ENCODE data around the gene GALNT11. TPM values are rescaled to one million over a fixed set of nuclear protein-coding genes. Genes with fewer than 3 reads are reported as not detected.

GALNT11 gene
- polyA plus RNA-seq, 3 donors: 17.7 to 25.9 (median 20.6) TPM

DNA sequence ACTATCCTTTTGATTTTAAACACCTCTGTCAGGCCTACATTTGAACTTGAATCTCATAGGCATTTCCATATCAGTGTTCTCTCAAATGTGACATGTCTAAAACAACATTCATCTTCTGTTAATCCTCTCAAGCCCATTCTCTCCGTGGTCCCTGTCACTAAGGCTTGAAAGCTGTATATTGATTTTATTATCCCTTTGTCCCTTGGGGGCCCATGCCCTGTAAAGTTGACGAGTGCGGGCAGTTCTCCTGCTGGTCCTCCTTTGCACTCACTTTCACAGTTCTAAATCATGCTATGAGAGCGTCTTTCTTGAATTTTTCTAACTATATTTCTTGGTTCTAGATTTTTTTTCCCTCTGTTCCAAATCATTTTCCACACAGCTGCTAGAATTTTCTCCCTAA, 27.3 kb downstream of the GALNT11 start:
- H3K4me2 ChIP-seq (replicated peaks; ENCODE audit: extremely low read depth, low read length, poor library complexity, severe bottlenecking): no peak overlapping the region
- WGBS (ENCODE audit: insufficient coverage): no CpG with 5 or more reads among the region's 4 CpGs
- H3K27me3 Mint-ChIP-seq (ENCODE audit: low read depth in 3 of 3): peaks cover 0 to 4% (median 0%) of the 10 kb centered on the region in 3 donors
- DNase-seq: no peak
- peaks cover 1 to 7% of the 10 kb centered on the region in 2 donors for H3K36me3 Mint-ChIP-seq
- no peak overlapping the region for H2AFZ ChIP-seq (ENCODE audit: insufficient read depth, low read depth, low read length, poor library complexity, severe bottlenecking)
- no peaks in the 10 kb centered on the region for H3K9me3 ChIP-seq (replicated peaks in 1 of 2; ENCODE audit: control insufficient read depth in 1 of 2, insufficient read depth in 1 of 2, low read length in 2 of 2)
- no peaks in the 10 kb centered on the region for H3K27me3 ChIP-seq (ENCODE audit: control insufficient read depth in 2 of 2, insufficient read depth in 2 of 2, low read length in 2 of 2)
- no peak overlapping the region for H3K27ac Mint-ChIP-seq
- H4K20me1 ChIP-seq (ENCODE audit: insufficient read depth, low read length): peaks cover 32% of the 10 kb centered on the region
- peaks cover 7% of the 10 kb centered on the region for H3K79me2 ChIP-seq (ENCODE audit: insufficient read depth, low read length)
- TF ChIP-seq, protein P1, sequence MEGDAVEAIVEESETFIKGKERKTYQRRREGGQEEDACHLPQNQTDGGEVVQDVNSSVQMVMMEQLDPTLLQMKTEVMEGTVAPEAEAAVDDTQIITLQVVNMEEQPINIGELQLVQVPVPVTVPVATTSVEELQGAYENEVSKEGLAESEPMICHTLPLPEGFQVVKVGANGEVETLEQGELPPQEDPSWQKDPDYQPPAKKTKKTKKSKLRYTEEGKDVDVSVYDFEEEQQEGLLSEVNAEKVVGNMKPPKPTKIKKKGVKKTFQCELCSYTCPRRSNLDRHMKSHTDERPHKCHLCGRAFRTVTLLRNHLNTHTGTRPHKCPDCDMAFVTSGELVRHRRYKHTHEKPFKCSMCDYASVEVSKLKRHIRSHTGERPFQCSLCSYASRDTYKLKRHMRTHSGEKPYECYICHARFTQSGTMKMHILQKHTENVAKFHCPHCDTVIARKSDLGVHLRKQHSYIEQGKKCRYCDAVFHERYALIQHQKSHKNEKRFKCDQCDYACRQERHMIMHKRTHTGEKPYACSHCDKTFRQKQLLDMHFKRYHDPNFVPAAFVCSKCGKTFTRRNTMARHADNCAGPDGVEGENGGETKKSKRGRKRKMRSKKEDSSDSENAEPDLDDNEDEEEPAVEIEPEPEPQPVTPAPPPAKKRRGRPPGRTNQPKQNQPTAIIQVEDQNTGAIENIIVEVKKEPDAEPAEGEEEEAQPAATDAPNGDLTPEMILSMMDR (IDR thresholded peaks at IDR 0.05): no peak
- H3K27ac ChIP-seq (ENCODE audit: low read depth in 1 of 2, low read length in 2 of 2): no peak overlapping the region
- no peaks in the 10 kb centered on the region for H3K4me1 ChIP-seq (ENCODE audit: control insufficient read depth in 1 of 2, insufficient read depth in 2 of 2, low read length in 2 of 2)
- peaks cover 0 to 5% (median 4%) of the 10 kb centered on the region in 7 donors for H3K9me3 Mint-ChIP-seq
- H3K4me1 Mint-ChIP-seq: no peaks in the 10 kb centered on the region
- intact Hi-C loops (cut with micrococcal nuclease): no loop called here
- no peak overlapping the region for H3K4me3 ChIP-seq (replicated peaks in 1 of 3; ENCODE audit: low read depth in 2 of 3, low read length in 3 of 3)
- no peak overlapping the region for H3K9ac ChIP-seq (ENCODE audit: insufficient read depth, low read length, poor library complexity, severe bottlenecking)
- H3K36me3 ChIP-seq (replicated peaks in 1 of 2; ENCODE audit: control insufficient read depth in 1 of 2, insufficient read depth in 2 of 2, low read length in 2 of 2): peaks cover 0 to 4% of the 10 kb centered on the region in 2 donors
- no peak overlapping the region for H3K4me3 Mint-ChIP-seq

- Histone ChIP-seq H3K4me2 (replicated peaks; ENCODE audit: extremely low read depth, low read length, poor library complexity, severe bottlenecking) (no peak overlapping the region), H3K9me3 (replicated peaks in 1 of 2; ENCODE audit: control insufficient read depth in 1 of 2, insufficient read depth in 1 of 2, low read length in 2 of 2) (no peaks in the 10 kb centered on the region), H3K27ac (ENCODE audit: low read depth in 1 of 2, low read length in 2 of 2) (no peak overlapping the region), H4K20me1 (ENCODE audit: insufficient read depth, low read length) (peaks cover 28% of the 10 kb centered on the region), H3K4me1 (ENCODE audit: control insufficient read depth in 1 of 2, insufficient read depth in 2 of 2, low read length in 2 of 2) (no peaks in the 10 kb centered on the region), H3K9ac (ENCODE audit: insufficient read depth, low read length, poor library complexity, severe bottlenecking) (no peak overlapping the region), H3K79me2 (ENCODE audit: insufficient read depth, low read length) (peaks cover 7% of the 10 kb centered on the region), H3K4me3 (replicated peaks in 1 of 3; ENCODE audit: low read depth in 2 of 3, low read length in 3 of 3) (no peak overlapping the region), H3K36me3 (replicated peaks in 1 of 2; ENCODE audit: control insufficient read depth in 1 of 2, insufficient read depth in 2 of 2, low read length in 2 of 2) (peaks cover 0 to 4% of the 10 kb centered on the region in 2 donors), H3K27me3 (ENCODE audit: control insufficient read depth in 2 of 2, insufficient read depth in 2 of 2, low read length in 2 of 2) (no peaks in the 10 kb centered on the region), H2AFZ (ENCODE audit: insufficient read depth, low read depth, low read length, poor library complexity, severe bottlenecking) (no peak overlapping the region)
- no peak overlapping the region for H3K27ac Mint-ChIP-seq
- TF ChIP-seq, protein P1 (IDR thresholded peaks at IDR 0.05): no peak
- WGBS (ENCODE audit: insufficient coverage): 87% methylated on average over 4 of the region's 8 CpGs
- H3K36me3 Mint-ChIP-seq: peaks cover 3 to 5% of the 10 kb centered on the region in 2 donors
- peaks cover 0 to 4% (median 0%) of the 10 kb centered on the region in 3 donors for H3K27me3 Mint-ChIP-seq (ENCODE audit: low read depth in 3 of 3)
- intact Hi-C loops (cut with micrococcal nuclease): no loop called here
- no peak for DNase-seq
- H3K4me1 Mint-ChIP-seq: no peaks in the 10 kb centered on the region
- no peak overlapping the region for H3K4me3 Mint-ChIP-seq
- H3K9me3 Mint-ChIP-seq: peaks cover 0 to 6% (median 0%) of the 10 kb centered on the region in 7 donors
Observed at GRCh38 chr7:152054367-152055230, 29.1 kb downstream of the GALNT11 start.

All from CD14-positive monocyte (primary cell).